IMR-90 (cell line): ENCODE results near the gene DGAT2L6. TPM values are rescaled to one million over a fixed set of nuclear protein-coding genes. Genes with fewer than 3 reads are reported as not detected.

ENCODE experiments used
- ATAC-seq: fragments of 200-7000 bp; cut with Tn5 transposase; 2 replicates; pipeline ENCODE4 v1.9.1; 2020; ENCODE audit warnings: low read depth, mild to moderate bottlenecking, moderate library complexity
- Bru-seq: library from RNA; stranded (reverse); fragments of 400-500 nt; gene quantifications from one replicate; lab custom pipeline; 2021; lab: Mats Ljungman, UMichigan
- BruChase-seq, 2 experiments: library from RNA; stranded (reverse); fragments of 400-500 nt; gene quantifications; one replicate each; lab custom pipeline; 2021; lab: Mats Ljungman, UMichigan
- BruUV-seq: library from RNA; stranded (reverse); fragments of 400-500 nt; replicated peaks from 2 replicates; lab custom pipeline; 2021; lab: Mats Ljungman, UMichigan
- CTCF ChIA-PET: fragments of 300-600 bp; formaldehyde crosslinking; extraction: SDS; loops from one replicate; lab custom pipeline; 2021; ENCODE audit warnings: antibody characterized with exemption; lab: Yijun Ruan, JAX
- POLR2A ChIA-PET: fragments of 300-600 bp; sonication (Branson Sonifier 250); formaldehyde crosslinking; loops from one replicate; lab custom pipeline; 2022; ENCODE audit warnings: antibody characterized with exemption; ENCODE audit not compliant: unreplicated experiment; lab: Charles Lee
- DNase-seq: peaks from one replicate; pipeline ENCODE4 v3.0.0; 2013
- H2AFZ ChIP-seq: replicated peaks from 2 replicates; pipeline ENCODE3; 2013; ENCODE audit warnings: low read length, mild to moderate bottlenecking; ENCODE audit not compliant: poor library complexity
- H2AK5ac ChIP-seq: 2 replicates; pipeline ENCODE4 v1.6.1; 2013; ENCODE audit warnings: low read depth, low read length, inconsistent platforms
- H2AK9ac ChIP-seq: replicated peaks from 2 replicates; pipeline ENCODE3; 2013; ENCODE audit warnings: mild to moderate bottlenecking, low read depth, low read length, moderate library complexity; ENCODE audit not compliant: poor library complexity
- H2BK120ac ChIP-seq: 2 replicates; pipeline ENCODE4 v1.6.1; 2013; ENCODE audit warnings: low read depth, low read length, inconsistent platforms
- H2BK15ac ChIP-seq: 3 replicates; pipeline ENCODE4 v1.6.1; 2013; ENCODE audit warnings: low read depth, low read length, inconsistent platforms
- H2BK20ac ChIP-seq: 2 replicates; pipeline ENCODE4 v1.6.1; 2013; ENCODE audit warnings: low read depth, mild to moderate bottlenecking, inconsistent platforms, low read length, moderate library complexity
- H2BK5ac ChIP-seq: 2 replicates; pipeline ENCODE4 v1.6.1; 2013; ENCODE audit warnings: mild to moderate bottlenecking, low read depth, low read length, inconsistent platforms; ENCODE audit not compliant: poor library complexity, severe bottlenecking
- H3K14ac ChIP-seq: replicated peaks from 2 replicates; pipeline ENCODE4 v1.6.1; 2013; ENCODE audit warnings: low read depth, low read length, inconsistent platforms
- H3K18ac ChIP-seq: 2 replicates; pipeline ENCODE4 v1.6.1; 2013; ENCODE audit warnings: low read depth, low read length, control low read depth
- H3K23ac ChIP-seq: 2 replicates; pipeline ENCODE4 v1.6.1; 2013; ENCODE audit warnings: low read depth, low read length, inconsistent platforms
- H3K27ac ChIP-seq: 2 replicates; pipeline ENCODE4 v1.5.1; 2013; ENCODE audit warnings: mild to moderate bottlenecking, control low read depth, low read length; ENCODE audit not compliant: insufficient read depth
- H3K27me3 ChIP-seq: 2 replicates; pipeline ENCODE4 v1.6.1; 2013; ENCODE audit warnings: low read length; ENCODE audit not compliant: control insufficient read depth, insufficient read depth
- H3K36me3 ChIP-seq: 2 replicates; pipeline ENCODE4 v1.6.1; 2013; ENCODE audit warnings: low read length, mixed read lengths; ENCODE audit not compliant: control insufficient read depth, insufficient read depth
- H3K4ac ChIP-seq: 2 replicates; pipeline ENCODE4 v1.6.1; 2013; ENCODE audit warnings: low read depth, low read length, inconsistent platforms
- H3K4me1 ChIP-seq: 2 replicates; pipeline ENCODE4 v1.6.1; 2013; ENCODE audit warnings: low read length, mixed read lengths; ENCODE audit not compliant: control insufficient read depth, insufficient read depth
- H3K4me2 ChIP-seq: 2 replicates; pipeline ENCODE4 v1.6.1; 2013; ENCODE audit warnings: low read depth, mild to moderate bottlenecking, control low read depth, low read length, moderate library complexity
- H3K4me3 ChIP-seq: 2 replicates; pipeline ENCODE4 v1.5.1; 2013; ENCODE audit warnings: low read depth, mild to moderate bottlenecking, control low read depth, low read length, moderate library complexity; ENCODE audit not compliant: insufficient read depth
- H3K56ac ChIP-seq: 2 replicates; pipeline ENCODE4 v1.6.1; 2013; ENCODE audit warnings: low read length, inconsistent platforms; ENCODE audit not compliant: insufficient read depth; ENCODE audit errors: extremely low read depth
- H3K79me1 ChIP-seq, 2 experiments: 2 replicates each; pipeline ENCODE4 v1.6.1; 2013; ENCODE audit warnings: low read length in 2 of 2, inconsistent platforms in 1 of 2, low read depth in 1 of 2
- H3K9ac ChIP-seq: 2 replicates; pipeline ENCODE4 v1.6.1; 2013; ENCODE audit warnings: low read depth, low read length, control low read depth
- H3K9me1 ChIP-seq: 2 replicates; pipeline ENCODE4 v1.6.1; 2013; ENCODE audit warnings: low read length, inconsistent platforms; ENCODE audit not compliant: insufficient read depth
- H3K9me3 ChIP-seq: 2 replicates; pipeline ENCODE4 v1.6.1; 2013; ENCODE audit warnings: low read length; ENCODE audit not compliant: control insufficient read depth, insufficient read depth
- H4K20me1 ChIP-seq: 2 replicates; pipeline ENCODE4 v1.6.1; 2013; ENCODE audit warnings: low read length, inconsistent platforms; ENCODE audit not compliant: insufficient read depth
- H4K5ac ChIP-seq: 2 replicates; pipeline ENCODE4 v1.6.1; 2013; ENCODE audit warnings: mild to moderate bottlenecking, low read depth, low read length, control low read depth
- H4K8ac ChIP-seq, 2 experiments: 2 replicates each; pipeline ENCODE4 v1.6.1; 2013; ENCODE audit warnings: low read depth in 2 of 2, low read length in 2 of 2, control low read depth in 1 of 2, inconsistent platforms in 1 of 2
- H4K91ac ChIP-seq: 2 replicates; pipeline ENCODE4 v1.6.1; 2013; ENCODE audit warnings: low read depth, low read length, inconsistent platforms; ENCODE audit not compliant: insufficient read depth
- BHLHE40 ChIP-seq: fragments of 150-350 bp; IDR thresholded peaks from 2 replicates; pipeline ENCODE4 v1.6.1; 2016; ENCODE audit warnings: mild to moderate bottlenecking, low read depth, low read length
- CEBPB ChIP-seq: IDR thresholded peaks from 2 replicates; pipeline ENCODE4 v1.6.1; 2012; ENCODE audit warnings: low read depth, low read length, improper control_type of control experiment
- CHD1 ChIP-seq: IDR thresholded peaks from 2 replicates; pipeline ENCODE4 v1.6.1; 2012; ENCODE audit warnings: low read depth, low read length, improper control_type of control experiment
- FOS ChIP-seq: fragments of 150-350 bp; IDR thresholded peaks from 2 replicates; pipeline ENCODE4 v1.6.1; 2016; ENCODE audit warnings: low read depth, low read length
- MAZ ChIP-seq: IDR thresholded peaks from 2 replicates; pipeline ENCODE4 v1.6.1; 2012; ENCODE audit warnings: low read depth, mild to moderate bottlenecking, low read length, improper control_type of control experiment, moderate library complexity, borderline replicate concordance
- POLR2A ChIP-seq: IDR thresholded peaks from 2 replicates; pipeline ENCODE4 v1.6.1; 2012; ENCODE audit warnings: mild to moderate bottlenecking, low read depth, low read length
- RAD21 ChIP-seq: IDR thresholded peaks from 2 replicates; pipeline ENCODE4 v1.6.1; 2012; ENCODE audit warnings: low read length, improper control_type of control experiment
- RFX5 ChIP-seq: IDR thresholded peaks from 2 replicates; pipeline ENCODE4 v1.8.0; 2012; ENCODE audit warnings: low read depth, mild to moderate bottlenecking, low read length, moderate library complexity
- SMC3 ChIP-seq: fragments of 150-350 bp; IDR thresholded peaks from 2 replicates; pipeline ENCODE4 v1.6.1; 2016; ENCODE audit warnings: low read depth, mild to moderate bottlenecking, antibody characterized with exemption, low read length, moderate library complexity
- WGBS, 2 experiments: methylation state at CpG; one replicate each; pipeline versions ENCODE4 v1.1.5 to v1.1.7; 2013; ENCODE audit warnings: missing lambda C conversion rate in 2 of 2; ENCODE audit not compliant: insufficient read length in 1 of 2; ENCODE audit errors: extremely low coverage in 2 of 2; 5-methylcytosine and 5-hydroxymethylcytosine counted together
- dilution Hi-C: fragments of 300-500 bp; cut with HindIII; formaldehyde crosslinking; loops from one replicate; pipeline ENCODE4 v1.14.3; 2018; ENCODE audit warnings: low sequenced_read_pairs; ENCODE audit not compliant: unreplicated experiment
- in situ Hi-C: fragments of 300-500 bp; cut with MboI; formaldehyde crosslinking; loops from 3 replicates; pipeline ENCODE4 v1.14.3; 2019; ENCODE audit warnings: low sequenced_read_pairs, inconsistent platforms, mixed read lengths
- intact Hi-C: fragments of 100-400 bp; cut with micrococcal nuclease; formaldehyde crosslinking; loops from 2 replicates; pipeline ENCODE4 v1.10.0; 2022
- long read RNA-seq: library from polyadenylated mRNA; unstranded; transcript quantifications from one replicate; pipeline ENCODE4 v2.0.0, GENCODE V29; 2021; ENCODE audit not compliant: unreplicated experiment
- polyA plus RNA-seq, 3 experiments: library from polyadenylated mRNA; depleted of rRNA; stranded (reverse); fragments of >200 nt; gene quantifications; 2 replicates each; pipeline ENCODE4 v1.2.3, GENCODE V29; 2012; ENCODE audit warnings: low replicate concordance in 1 of 3
- total RNA-seq: library from RNA; depleted of rRNA; stranded (reverse); fragments of >200 nt; gene quantifications from 2 replicates; pipeline ENCODE4 v1.2.3, GENCODE V29; 2012; rRNA removed
- TF ChIP-seq, protein P1 (sequence below): fragments of 150-350 bp; IDR thresholded peaks from 2 replicates; pipeline ENCODE4 v1.6.1; 2016; ENCODE audit warnings: low read depth, mild to moderate bottlenecking, low read length, moderate library complexity, borderline replicate concordance
- TF ChIP-seq, protein P2 (sequence below): conservative IDR thresholded peaks from 2 replicates; pipeline ENCODE4 v1.5.1; 2012; ENCODE audit warnings: mild to moderate bottlenecking, low read depth, low read length, improper control_type of control experiment
- TF ChIP-seq, protein P3 (sequence below): fragments of 150-350 bp; IDR thresholded peaks from 2 replicates; pipeline ENCODE4 v1.6.1; 2017; ENCODE audit warnings: mild to moderate bottlenecking, antibody characterized with exemption, low read length, low read depth

The DGAT2L6 gene, protein sequence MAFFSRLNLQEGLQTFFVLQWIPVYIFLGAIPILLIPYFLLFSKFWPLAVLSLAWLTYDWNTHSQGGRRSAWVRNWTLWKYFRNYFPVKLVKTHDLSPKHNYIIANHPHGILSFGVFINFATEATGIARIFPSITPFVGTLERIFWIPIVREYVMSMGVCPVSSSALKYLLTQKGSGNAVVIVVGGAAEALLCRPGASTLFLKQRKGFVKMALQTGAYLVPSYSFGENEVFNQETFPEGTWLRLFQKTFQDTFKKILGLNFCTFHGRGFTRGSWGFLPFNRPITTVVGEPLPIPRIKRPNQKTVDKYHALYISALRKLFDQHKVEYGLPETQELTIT
- not detected in 2 replicates for total RNA-seq
- not detected in 2 replicates for polyA plus RNA-seq (2012; rRNA removed)
- not detected in 2 replicates for polyA plus RNA-seq (2012; cell fraction: cytosol; rRNA removed)
- not detected in 2 replicates for polyA plus RNA-seq (2012; cell fraction: nucleus; rRNA removed; ENCODE audit: low replicate concordance)
- not detected for Bru-seq, nascent RNA
- BruChase-seq, experiment 1, labeled RNA remaining after a 6-hour chase: percentile 6 among the genes with signal in this experiment
- percentile 6 among the genes with signal in this experiment for BruChase-seq, experiment 2, labeled RNA remaining after a 2-hour chase
- long read RNA-seq: 0 reads

DNA sequence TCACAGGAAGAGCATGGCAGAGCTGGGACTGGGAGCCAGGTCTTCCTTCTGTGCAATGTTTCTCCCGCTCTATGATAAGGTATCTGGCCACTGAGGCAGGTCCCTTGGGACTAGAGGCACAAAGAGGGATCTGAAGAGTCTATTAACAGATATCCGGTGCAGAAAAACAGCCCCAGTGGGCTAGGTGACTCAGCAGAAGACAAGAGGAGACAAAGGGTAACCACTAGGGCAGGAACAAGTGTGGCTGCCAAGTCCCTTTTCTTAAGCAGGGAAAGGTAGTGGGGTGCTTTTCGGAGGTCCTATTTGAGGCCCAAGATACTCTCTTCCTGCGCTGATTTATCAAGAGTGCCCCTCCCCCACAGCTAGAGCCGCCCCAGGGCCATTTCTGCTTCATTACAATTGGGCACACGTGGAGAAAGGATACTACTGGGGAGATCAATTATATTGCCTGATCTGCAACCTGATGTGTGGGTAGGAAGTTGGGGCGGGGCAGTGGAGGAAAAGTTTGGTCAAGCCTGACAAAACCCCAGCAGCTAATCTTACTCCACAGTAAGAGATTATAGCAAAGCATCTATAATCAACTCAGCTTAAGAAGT lies at the start of gene DGAT2L6:
Gene DGAT2L6, plus strand, starts transcription at position 546 of the 596 bp plus-strand sequence. CDS start 100 bp downstream, outside the sequence.
- Histone ChIP-seq H4K8ac (no peak within 1 kb of the TSS), H2BK20ac (no peak within 1 kb of the TSS), H3K4ac (no peak within 1 kb of the TSS; the same call in 1 of the 2 replicates), H3K4me1 (peaks cover 12% of the 10 kb centered on the region), H3K4me3 (no peak within 1 kb of the TSS), H3K36me3 (no peaks in the 10 kb centered on the region), H4K91ac (no peak within 1 kb of the TSS), H2AK9ac (no peak within 1 kb of the TSS), H3K23ac (no peak within 1 kb of the TSS; the same call in 1 of the 2 replicates), H3K56ac (no peak within 1 kb of the TSS), H4K5ac (no peak within 1 kb of the TSS), H3K27me3 (peaks cover 2% of the 10 kb centered on the region; the same call in 1 of the 2 replicates), H3K9me3 (0 out of 2 replicates have a peak, but pooled peaks cover 3% of the 10 kb centered on the region), H2BK5ac (no peak within 1 kb of the TSS), H3K14ac (no peak within 1 kb of the TSS), H2BK120ac (peak within 1 kb of the TSS; percentile 3; the same call in 1 of the 2 replicates), H3K4me2 (no peak within 1 kb of the TSS), H3K9ac (no peak within 1 kb of the TSS), H4K20me1 (no peaks in the 10 kb centered on the region), H2BK15ac (no peak within 1 kb of the TSS), H3K9me1 (0 out of 2 replicates have a peak, but pooled peaks cover 7% of the 10 kb centered on the region), H2AFZ (peak within 1 kb of the TSS; percentile 27), H3K27ac (no peak within 1 kb of the TSS), H3K18ac (no peak within 1 kb of the TSS), H2AK5ac (no peak within 1 kb of the TSS), H3K79me1 (no peaks in the 10 kb centered on the region)
- ATAC-seq: no peak
- ChIA-PET POLR2A (no interaction called here), CTCF (no interaction called here)
- DNase-seq: no peak
- BruUV-seq: no TSS peak
- intact Hi-C loops: no loop called here
- in situ Hi-C loops: no loop called here
- WGBS, 2 experiments: 62% methylated on average over 2 of the region's 7 CpGs; no CpG with 5 or more reads in 1 of the 2 experiments
- dilution Hi-C loops: no loop called here
- TF ChIP-seq RFX5 (no peak), POLR2A (no peak), SMC3 (no peak), FOS (no peak), RAD21 (no peak), CHD1 (no peak), CEBPB (no peak), BHLHE40 (no peak), MAZ (no peak)
- TF ChIP-seq, protein P1, sequence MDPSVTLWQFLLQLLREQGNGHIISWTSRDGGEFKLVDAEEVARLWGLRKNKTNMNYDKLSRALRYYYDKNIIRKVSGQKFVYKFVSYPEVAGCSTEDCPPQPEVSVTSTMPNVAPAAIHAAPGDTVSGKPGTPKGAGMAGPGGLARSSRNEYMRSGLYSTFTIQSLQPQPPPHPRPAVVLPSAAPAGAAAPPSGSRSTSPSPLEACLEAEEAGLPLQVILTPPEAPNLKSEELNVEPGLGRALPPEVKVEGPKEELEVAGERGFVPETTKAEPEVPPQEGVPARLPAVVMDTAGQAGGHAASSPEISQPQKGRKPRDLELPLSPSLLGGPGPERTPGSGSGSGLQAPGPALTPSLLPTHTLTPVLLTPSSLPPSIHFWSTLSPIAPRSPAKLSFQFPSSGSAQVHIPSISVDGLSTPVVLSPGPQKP: no peak
- TF ChIP-seq, protein P2, sequence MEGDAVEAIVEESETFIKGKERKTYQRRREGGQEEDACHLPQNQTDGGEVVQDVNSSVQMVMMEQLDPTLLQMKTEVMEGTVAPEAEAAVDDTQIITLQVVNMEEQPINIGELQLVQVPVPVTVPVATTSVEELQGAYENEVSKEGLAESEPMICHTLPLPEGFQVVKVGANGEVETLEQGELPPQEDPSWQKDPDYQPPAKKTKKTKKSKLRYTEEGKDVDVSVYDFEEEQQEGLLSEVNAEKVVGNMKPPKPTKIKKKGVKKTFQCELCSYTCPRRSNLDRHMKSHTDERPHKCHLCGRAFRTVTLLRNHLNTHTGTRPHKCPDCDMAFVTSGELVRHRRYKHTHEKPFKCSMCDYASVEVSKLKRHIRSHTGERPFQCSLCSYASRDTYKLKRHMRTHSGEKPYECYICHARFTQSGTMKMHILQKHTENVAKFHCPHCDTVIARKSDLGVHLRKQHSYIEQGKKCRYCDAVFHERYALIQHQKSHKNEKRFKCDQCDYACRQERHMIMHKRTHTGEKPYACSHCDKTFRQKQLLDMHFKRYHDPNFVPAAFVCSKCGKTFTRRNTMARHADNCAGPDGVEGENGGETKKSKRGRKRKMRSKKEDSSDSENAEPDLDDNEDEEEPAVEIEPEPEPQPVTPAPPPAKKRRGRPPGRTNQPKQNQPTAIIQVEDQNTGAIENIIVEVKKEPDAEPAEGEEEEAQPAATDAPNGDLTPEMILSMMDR: no peak
- TF ChIP-seq, protein P3, sequence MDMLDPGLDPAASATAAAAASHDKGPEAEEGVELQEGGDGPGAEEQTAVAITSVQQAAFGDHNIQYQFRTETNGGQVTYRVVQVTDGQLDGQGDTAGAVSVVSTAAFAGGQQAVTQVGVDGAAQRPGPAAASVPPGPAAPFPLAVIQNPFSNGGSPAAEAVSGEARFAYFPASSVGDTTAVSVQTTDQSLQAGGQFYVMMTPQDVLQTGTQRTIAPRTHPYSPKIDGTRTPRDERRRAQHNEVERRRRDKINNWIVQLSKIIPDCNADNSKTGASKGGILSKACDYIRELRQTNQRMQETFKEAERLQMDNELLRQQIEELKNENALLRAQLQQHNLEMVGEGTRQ: no peak
